Coronary artery (tissue), 2 donors: ENCODE measurements around the gene IMPG2.

Source experiments
- DNase-seq: peaks from one replicate; pipeline ENCODE4 v3.0.0-alpha.2; 2017; ENCODE audit warnings: low spot score
- H3K27ac ChIP-seq, 2 donors: fragments of 200-600 bp; sonication (generic); one replicate each; pipeline ENCODE4 v1.5.1; 2016 to 2019
- H3K4me3 ChIP-seq: fragments of 200-600 bp; sonication (generic); 2 replicates; pipeline ENCODE4 v1.5.1; 2016; ENCODE audit warnings: mild to moderate bottlenecking, moderate library complexity
- CTCF ChIP-seq: fragments of 200-600 bp; sonication (generic); IDR thresholded peaks from one replicate; pipeline ENCODE4 v1.5.1; 2019; ENCODE audit warnings: antibody characterized with exemption

Gene IMPG2

GRCh38 chr3:101278727-101279126, 41.6 kb downstream of the IMPG2 start:
- Histone ChIP-seq H3K4me3 (no peak overlapping the region), H3K27ac (no peak overlapping the region)
- no peak for TF ChIP-seq CTCF
- no peak for DNase-seq

GRCh38 chr3:101273608-101274007, 46.8 kb downstream of the IMPG2 start:
- Histone ChIP-seq H3K4me3 (no peak overlapping the region), H3K27ac (peak overlapping the region in 1 of 2 donors; percentile 0)
- DNase-seq: no peak
- no peak for TF ChIP-seq CTCF

- no peak for TF ChIP-seq CTCF
- H3K4me3 ChIP-seq: no peak overlapping the region
- no peak for DNase-seq
- peak overlapping the region in 1 of 2 donors; percentile 0 for H3K27ac ChIP-seq
Measured at GRCh38 chr3:101273156-101273555, 47.2 kb downstream of the IMPG2 start.

- no peak for DNase-seq
- H3K4me3 ChIP-seq: no peak overlapping the region
- H3K27ac ChIP-seq: no peak overlapping the region
- no peak for TF ChIP-seq CTCF
Measured at GRCh38 chr3:101271728-101272127, 48.6 kb downstream of the IMPG2 start.

- no peak for TF ChIP-seq CTCF
- Histone ChIP-seq H3K4me3 (no peak overlapping the region), H3K27ac (peak overlapping the region in 1 of 2 donors; percentile 15)
- DNase-seq: no peak
Measured at GRCh38 chr3:101270149-101270548, 50.2 kb downstream of the IMPG2 start.

- Histone ChIP-seq H3K27ac (peak overlapping the region; percentile 2 to 60), H3K4me3 (no peak overlapping the region)
- no peak for DNase-seq
- no peak for TF ChIP-seq CTCF
Measured at GRCh38 chr3:101268971-101269671, 51.3 kb downstream of the IMPG2 start.

- TF ChIP-seq CTCF: no peak
- Histone ChIP-seq H3K4me3 (no peak overlapping the region), H3K27ac (peak overlapping the region; percentile 2 to 60)
- DNase-seq: no peak
Measured at GRCh38 chr3:101268141-101268540, 52.2 kb downstream of the IMPG2 start.
